Gastrocnemius medialis (tissue), 4 donors: ENCODE results near the gene LHX3. TPM values are rescaled to one million over a fixed set of nuclear protein-coding genes. Genes with fewer than 3 reads are reported as not detected.

Experiments
- ATAC-seq, 2 donors: fragments of 150-250 bp; one replicate each; pipeline ENCODE4 v1.9.1; 2016
- DNase-seq, 2 donors: peaks; one replicate each; pipeline ENCODE4 v3.0.0-alpha.2; 2019
- H3K27ac ChIP-seq, 4 donors: fragments of 200-600 bp; sonication (generic); 1 replicate in 1 of 4; 2 replicates in 3 of 4; pipeline ENCODE4 v1.5.1; 2016 to 2018; ENCODE audit warnings: mild to moderate bottlenecking in 2 of 4, moderate library complexity in 1 of 4
- H3K27me3 ChIP-seq, 3 donors: fragments of 200-600 bp; sonication (generic) in 2 of 3; 1 replicate in 1 of 3; 2 replicates in 2 of 3; pipeline versions ENCODE4 v1.5.1 to v1.6.0; 2016 to 2019; ENCODE audit warnings: mild to moderate bottlenecking in 1 of 3, moderate library complexity in 1 of 3
- H3K36me3 ChIP-seq, 2 donors: fragments of 200-600 bp; sonication (generic) in 1 of 2; one replicate each; pipeline ENCODE4 v1.5.1; 2017 to 2018
- H3K4me1 ChIP-seq, 2 donors: fragments of 200-600 bp; sonication (generic) in 1 of 2; one replicate each; pipeline ENCODE4 v1.5.1; 2016 to 2017; ENCODE audit warnings: mild to moderate bottlenecking in 2 of 2
- H3K4me3 ChIP-seq, 4 donors: fragments of 200-600 bp; sonication (generic) in 3 of 4; 1 replicate in 1 of 4; 2 replicates in 3 of 4; pipeline ENCODE4 v1.5.1; 2016 to 2019; ENCODE audit warnings: mild to moderate bottlenecking in 2 of 4
- H3K9me3 ChIP-seq, 3 donors: fragments of 200-600 bp; sonication (generic) in 2 of 3; 1 replicate in 1 of 3; 2 replicates in 2 of 3; pipeline ENCODE4 v1.5.1; 2016 to 2019
- POLR2A ChIP-seq, 2 donors: fragments of 450-650 bp; IDR thresholded peaks; one replicate each; pipeline ENCODE4 v1.6.1; 2017; ENCODE audit warnings: antibody characterized with exemption in 2 of 2, mild to moderate bottlenecking in 2 of 2, moderate library complexity in 2 of 2
- in situ Hi-C, 4 donors: fragments of 200-750 bp; cut with MboI; loops; one replicate each; pipeline versions ENCODE4 v1.15.0 to v1.8.0; 2017; ENCODE audit warnings: low sequenced_read_pairs in 4 of 4
- intact Hi-C: fragments of 100-400 bp; cut with DNase I; formaldehyde crosslinking; loops from one replicate; pipeline ENCODE4 v1.15.1; 2023; ENCODE audit warnings: low total_unique reads
- total RNA-seq, 4 donors: library from RNA; depleted of rRNA; stranded (reverse); fragments of >200 nt; gene quantifications; one replicate each; pipeline versions ENCODE4 v1.1.0 to v1.2.3, GENCODE V29; 2016
- TF ChIP-seq, protein P1 (sequence below), 5 experiments: fragments of 450-650 bp in 3 of 5; fragments of 200-600 bp in 2 of 5; sonication (generic) in 2 of 5; IDR thresholded peaks in 4 of 5; conservative IDR thresholded peaks in 1 of 5; 1 replicate in 4 of 5; 2 replicates in 1 of 5; pipeline ENCODE4 v1.5.1; 2016 to 2019; ENCODE audit warnings: antibody characterized with exemption in 5 of 5, mild to moderate bottlenecking in 3 of 5, moderate library complexity in 3 of 5

The LHX3 gene
- not detected for total RNA-seq

DNA sequence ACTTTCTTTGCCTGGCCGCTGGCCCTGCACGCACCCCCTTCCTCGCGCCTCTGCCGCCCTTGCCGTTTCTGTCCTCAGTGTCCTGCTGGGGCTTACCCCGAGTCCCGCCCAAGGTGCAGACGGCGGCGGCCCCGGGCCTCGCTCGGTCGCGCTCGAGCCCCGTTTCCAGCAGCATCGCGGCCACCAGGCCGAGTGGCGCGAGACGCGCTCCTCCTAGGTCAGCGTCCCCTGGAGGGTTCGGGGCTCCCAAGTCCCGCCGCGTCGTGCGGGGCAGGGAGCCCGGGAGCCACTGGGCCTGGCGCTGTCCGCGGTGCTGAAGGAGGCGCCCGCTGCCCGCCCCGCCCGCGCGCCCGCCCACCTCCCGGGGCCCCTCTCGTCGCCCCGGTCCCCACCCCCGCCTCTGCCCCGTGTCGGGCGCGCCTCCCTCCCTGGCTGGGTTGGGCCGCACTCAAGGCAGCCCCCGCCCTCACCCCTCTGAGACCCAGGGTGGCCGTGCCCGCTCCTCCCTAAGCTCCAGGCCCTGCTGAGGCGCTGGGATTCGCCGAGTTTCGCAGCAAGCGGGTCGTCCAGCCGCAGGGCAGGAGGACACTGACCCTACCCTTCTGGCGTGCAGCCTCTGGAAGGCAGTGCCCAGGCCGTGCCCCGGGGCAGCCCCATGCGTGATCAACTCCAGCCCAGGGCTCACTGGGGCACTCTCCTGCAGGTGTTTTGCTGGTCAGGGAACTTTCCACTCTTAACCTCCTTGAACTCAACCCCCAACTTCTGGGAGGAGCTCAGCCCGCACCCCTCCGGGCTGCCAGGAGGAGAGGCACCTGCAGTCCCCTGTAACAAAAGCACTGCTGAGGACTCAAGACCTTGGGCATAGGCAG lies at the start of gene LHX3:
Gene LHX3, minus strand, starts transcription at position 291 of the 869 bp plus-strand sequence. Its CDS starts 116 bp downstream, at position 175.
- TF ChIP-seq, protein P1, sequence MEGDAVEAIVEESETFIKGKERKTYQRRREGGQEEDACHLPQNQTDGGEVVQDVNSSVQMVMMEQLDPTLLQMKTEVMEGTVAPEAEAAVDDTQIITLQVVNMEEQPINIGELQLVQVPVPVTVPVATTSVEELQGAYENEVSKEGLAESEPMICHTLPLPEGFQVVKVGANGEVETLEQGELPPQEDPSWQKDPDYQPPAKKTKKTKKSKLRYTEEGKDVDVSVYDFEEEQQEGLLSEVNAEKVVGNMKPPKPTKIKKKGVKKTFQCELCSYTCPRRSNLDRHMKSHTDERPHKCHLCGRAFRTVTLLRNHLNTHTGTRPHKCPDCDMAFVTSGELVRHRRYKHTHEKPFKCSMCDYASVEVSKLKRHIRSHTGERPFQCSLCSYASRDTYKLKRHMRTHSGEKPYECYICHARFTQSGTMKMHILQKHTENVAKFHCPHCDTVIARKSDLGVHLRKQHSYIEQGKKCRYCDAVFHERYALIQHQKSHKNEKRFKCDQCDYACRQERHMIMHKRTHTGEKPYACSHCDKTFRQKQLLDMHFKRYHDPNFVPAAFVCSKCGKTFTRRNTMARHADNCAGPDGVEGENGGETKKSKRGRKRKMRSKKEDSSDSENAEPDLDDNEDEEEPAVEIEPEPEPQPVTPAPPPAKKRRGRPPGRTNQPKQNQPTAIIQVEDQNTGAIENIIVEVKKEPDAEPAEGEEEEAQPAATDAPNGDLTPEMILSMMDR (IDR thresholded peaks at IDR 0.05 in 4 of 5, conservative IDR thresholded peaks at IDR 0.05 in 1 of 5): no peak
- no peak for TF ChIP-seq POLR2A (IDR thresholded peaks at IDR 0.05)
- Histone ChIP-seq H3K4me1 (no peaks in the 10 kb centered on the region), H3K27ac (no peak within 1 kb of the TSS), H3K9me3 (no peaks in the 10 kb centered on the region), H3K36me3 (peaks cover 0 to 12% of the 10 kb centered on the region in 2 donors), H3K27me3 (peaks cover 41 to 51% (median 44%) of the 10 kb centered on the region in 3 donors), H3K4me3 (no peak within 1 kb of the TSS)
- ATAC-seq: no peak
- no peak for DNase-seq
- in situ Hi-C loops (no loop called here), intact Hi-C loops (no loop called here)

DNA sequence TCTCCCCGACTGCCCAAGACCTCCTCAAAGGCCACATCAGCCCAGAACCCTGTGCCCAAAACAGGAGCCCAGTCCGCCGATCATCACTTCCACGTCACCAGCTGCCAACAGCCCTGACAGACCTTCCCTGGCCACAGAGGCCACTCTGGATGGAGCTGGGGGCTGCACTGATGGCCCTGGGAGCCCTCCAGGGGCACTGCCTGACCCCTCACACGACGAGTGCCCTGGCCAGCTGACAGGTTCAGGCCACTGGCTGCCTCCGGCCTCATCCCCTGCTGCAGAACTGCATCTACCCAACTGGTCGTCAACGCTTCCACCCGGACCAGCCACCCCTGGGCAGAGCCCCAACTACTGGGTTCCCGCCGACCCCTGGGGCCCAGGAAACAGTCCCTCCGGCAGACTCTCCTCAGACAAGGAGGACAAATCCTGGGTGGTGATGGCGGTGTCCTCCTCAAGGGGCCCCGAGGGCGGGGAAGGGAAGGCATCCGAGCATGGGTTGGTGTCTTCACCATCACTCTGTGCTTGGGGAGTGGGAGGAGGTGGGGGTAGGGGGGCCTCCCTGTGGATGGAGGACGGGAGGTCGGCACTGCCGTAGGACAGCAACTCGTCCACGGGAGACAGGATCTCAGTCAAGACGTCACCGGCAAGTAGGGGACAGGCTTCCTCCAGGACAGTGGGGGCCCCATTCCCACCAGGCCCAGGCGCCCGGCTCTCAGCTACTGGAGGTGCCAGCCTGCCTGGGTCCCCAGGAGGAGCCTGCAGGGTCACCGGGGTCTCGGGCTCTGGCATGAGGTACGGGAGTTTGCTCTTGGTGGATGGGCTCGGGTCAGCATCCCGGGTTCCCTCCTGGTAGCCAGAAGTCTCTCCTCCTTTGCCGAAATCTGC lies 48.6 kb upstream of the LHX3 start:
- H3K36me3 ChIP-seq: no peaks in the 10 kb centered on the region
- intact Hi-C loops: no loop called here
- in situ Hi-C loops: no loop called here
- no peak overlapping the region for H3K4me3 ChIP-seq
- TF ChIP-seq POLR2A (IDR thresholded peaks at IDR 0.05): no peak
- TF ChIP-seq, protein P1 (IDR thresholded peaks at IDR 0.05 in 4 of 5, conservative IDR thresholded peaks at IDR 0.05 in 1 of 5): no peak
- ATAC-seq: no peak
- peaks cover 13 to 39% (median 24%) of the 10 kb centered on the region in 3 donors for H3K27me3 ChIP-seq
- no peak overlapping the region for H3K27ac ChIP-seq
- DNase-seq: no peak
- H3K9me3 ChIP-seq: no peaks in the 10 kb centered on the region
- H3K4me1 ChIP-seq: no peaks in the 10 kb centered on the region

DNA sequence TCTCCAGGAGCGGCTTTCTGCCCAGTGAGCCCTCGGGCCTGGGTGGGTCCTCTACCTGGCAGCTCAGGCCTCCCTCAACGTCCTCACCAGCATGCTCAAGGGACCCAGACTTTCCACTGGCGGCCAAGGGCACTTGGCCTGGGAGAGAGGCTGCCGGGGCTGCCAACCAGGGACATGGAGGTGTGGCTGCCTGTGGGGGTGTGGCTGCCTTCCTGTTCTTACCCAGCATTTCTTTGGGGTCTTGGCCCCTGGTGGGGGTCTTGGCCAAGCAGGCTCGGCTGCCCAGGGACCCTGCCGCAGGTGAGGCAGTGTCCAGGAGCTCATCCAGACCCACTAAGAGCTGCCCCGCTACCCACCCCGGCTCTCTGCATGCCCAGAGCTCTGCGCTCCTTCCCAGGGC lies 47.9 kb upstream of the LHX3 start:
- in situ Hi-C loops: no loop called here

DNA sequence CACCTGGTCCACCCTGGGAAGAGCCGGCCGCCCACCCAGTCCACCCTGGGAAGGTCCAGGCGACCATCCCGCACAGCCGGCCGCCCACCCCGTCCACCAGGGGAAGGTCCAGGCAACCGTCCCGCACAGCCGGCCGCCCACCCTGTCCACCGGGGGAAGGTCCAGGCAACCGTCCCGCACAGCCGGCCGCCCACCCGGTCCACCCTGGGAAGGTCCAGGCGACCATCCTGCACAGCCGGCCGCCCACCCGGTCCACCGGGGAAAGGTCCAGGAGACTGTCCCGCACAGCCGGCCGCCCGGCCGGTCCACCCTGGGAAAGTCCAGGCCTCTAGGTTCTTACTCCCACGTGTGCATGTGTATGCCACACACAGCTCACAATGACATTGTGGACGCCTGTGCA lies 47.4 kb upstream of the LHX3 start:
- H3K4me3 ChIP-seq: no peak overlapping the region
- ATAC-seq: no peak
- H3K4me1 ChIP-seq: no peaks in the 10 kb centered on the region
- no peak for DNase-seq
- no peak for TF ChIP-seq POLR2A (IDR thresholded peaks at IDR 0.05)
- TF ChIP-seq, protein P1 (IDR thresholded peaks at IDR 0.05 in 4 of 5, conservative IDR thresholded peaks at IDR 0.05 in 1 of 5): no peak
- intact Hi-C loops: no loop called here
- no peak overlapping the region for H3K27ac ChIP-seq
- in situ Hi-C loops: no loop called here
- H3K36me3 ChIP-seq: no peaks in the 10 kb centered on the region
- H3K9me3 ChIP-seq: no peaks in the 10 kb centered on the region
- peaks cover 13 to 33% (median 24%) of the 10 kb centered on the region in 3 donors for H3K27me3 ChIP-seq

More for the DNA sequence above, 47.9 kb upstream of the LHX3 start:
- Histone ChIP-seq H3K27me3 (peaks cover 13 to 37% (median 24%) of the 10 kb centered on the region in 3 donors), H3K4me1 (no peaks in the 10 kb centered on the region), H3K4me3 (no peak overlapping the region), H3K27ac (no peak overlapping the region), H3K9me3 (no peaks in the 10 kb centered on the region), H3K36me3 (no peaks in the 10 kb centered on the region)
- no peak for ATAC-seq
- no peak for TF ChIP-seq POLR2A (IDR thresholded peaks at IDR 0.05)
- TF ChIP-seq, protein P1 (IDR thresholded peaks at IDR 0.05 in 4 of 5, conservative IDR thresholded peaks at IDR 0.05 in 1 of 5): no peak
- intact Hi-C loops: no loop called here
- no peak for DNase-seq
